C4-2B (cell line): ENCODE results near the gene PITPNC1.

Experiments
- ZFX ChIP-seq: fragments of 450-650 bp; IDR thresholded peaks from 2 replicates; pipeline ENCODE4 v1.6.1; 2017
- TF ChIP-seq, protein P1 (sequence below): fragments of 450-650 bp; conservative IDR thresholded peaks from 2 replicates; pipeline ENCODE4 v1.5.1; 2017; ENCODE audit warnings: mild to moderate bottlenecking

DNA sequence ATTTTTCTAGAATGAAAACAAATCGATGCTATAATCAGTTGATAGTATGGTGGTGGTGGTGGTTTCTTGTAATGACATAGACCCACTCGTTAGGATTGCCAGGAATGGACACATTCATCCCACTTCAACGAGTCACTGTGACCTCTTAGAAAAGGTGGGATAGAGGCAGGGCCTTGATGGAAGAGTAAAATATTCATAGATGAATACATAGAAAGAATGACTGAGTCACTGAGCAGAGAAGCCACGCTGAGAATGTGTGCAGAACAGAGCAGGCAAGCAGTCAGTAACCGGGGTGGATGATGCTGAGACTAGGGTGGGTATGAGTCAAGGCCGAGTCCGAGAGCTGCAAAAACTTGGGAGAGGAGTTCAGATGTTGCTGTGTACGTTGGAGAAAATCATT, 129.9 kb downstream of the PITPNC1 start:
- TF ChIP-seq, protein P1, sequence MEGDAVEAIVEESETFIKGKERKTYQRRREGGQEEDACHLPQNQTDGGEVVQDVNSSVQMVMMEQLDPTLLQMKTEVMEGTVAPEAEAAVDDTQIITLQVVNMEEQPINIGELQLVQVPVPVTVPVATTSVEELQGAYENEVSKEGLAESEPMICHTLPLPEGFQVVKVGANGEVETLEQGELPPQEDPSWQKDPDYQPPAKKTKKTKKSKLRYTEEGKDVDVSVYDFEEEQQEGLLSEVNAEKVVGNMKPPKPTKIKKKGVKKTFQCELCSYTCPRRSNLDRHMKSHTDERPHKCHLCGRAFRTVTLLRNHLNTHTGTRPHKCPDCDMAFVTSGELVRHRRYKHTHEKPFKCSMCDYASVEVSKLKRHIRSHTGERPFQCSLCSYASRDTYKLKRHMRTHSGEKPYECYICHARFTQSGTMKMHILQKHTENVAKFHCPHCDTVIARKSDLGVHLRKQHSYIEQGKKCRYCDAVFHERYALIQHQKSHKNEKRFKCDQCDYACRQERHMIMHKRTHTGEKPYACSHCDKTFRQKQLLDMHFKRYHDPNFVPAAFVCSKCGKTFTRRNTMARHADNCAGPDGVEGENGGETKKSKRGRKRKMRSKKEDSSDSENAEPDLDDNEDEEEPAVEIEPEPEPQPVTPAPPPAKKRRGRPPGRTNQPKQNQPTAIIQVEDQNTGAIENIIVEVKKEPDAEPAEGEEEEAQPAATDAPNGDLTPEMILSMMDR, result no peak
- no peak for TF ChIP-seq ZFX
